Measurements from ENCODE around the gene WNT2B.

DNA sequence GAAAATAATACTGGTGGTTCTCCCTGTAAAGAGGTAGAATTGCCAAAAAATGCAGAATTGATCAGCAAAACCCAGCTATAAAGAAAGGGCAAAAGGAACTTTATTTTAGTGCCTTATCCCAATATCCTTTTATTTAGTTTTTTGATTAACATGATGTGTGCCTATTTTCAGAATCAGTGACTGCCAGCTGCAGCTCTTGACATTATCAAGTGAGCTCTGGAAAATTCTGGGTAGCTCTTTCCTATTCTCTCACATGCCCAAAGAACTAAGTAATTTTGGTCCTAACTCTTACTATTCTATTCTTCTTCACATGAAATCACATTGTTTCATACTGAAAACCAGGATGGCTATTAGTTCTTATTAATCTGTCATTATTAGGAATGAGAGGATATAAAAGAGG lies 22.1 kb downstream of the WNT2B start:
- TF ChIP-seq, protein P1, sequence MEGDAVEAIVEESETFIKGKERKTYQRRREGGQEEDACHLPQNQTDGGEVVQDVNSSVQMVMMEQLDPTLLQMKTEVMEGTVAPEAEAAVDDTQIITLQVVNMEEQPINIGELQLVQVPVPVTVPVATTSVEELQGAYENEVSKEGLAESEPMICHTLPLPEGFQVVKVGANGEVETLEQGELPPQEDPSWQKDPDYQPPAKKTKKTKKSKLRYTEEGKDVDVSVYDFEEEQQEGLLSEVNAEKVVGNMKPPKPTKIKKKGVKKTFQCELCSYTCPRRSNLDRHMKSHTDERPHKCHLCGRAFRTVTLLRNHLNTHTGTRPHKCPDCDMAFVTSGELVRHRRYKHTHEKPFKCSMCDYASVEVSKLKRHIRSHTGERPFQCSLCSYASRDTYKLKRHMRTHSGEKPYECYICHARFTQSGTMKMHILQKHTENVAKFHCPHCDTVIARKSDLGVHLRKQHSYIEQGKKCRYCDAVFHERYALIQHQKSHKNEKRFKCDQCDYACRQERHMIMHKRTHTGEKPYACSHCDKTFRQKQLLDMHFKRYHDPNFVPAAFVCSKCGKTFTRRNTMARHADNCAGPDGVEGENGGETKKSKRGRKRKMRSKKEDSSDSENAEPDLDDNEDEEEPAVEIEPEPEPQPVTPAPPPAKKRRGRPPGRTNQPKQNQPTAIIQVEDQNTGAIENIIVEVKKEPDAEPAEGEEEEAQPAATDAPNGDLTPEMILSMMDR (IDR thresholded peaks at IDR 0.05 in 4 of 5, conservative IDR thresholded peaks at IDR 0.05 in 1 of 5), result no peak
- no peak for TF ChIP-seq POLR2A (IDR thresholded peaks at IDR 0.05)

Data from gastrocnemius medialis (tissue), 4 donors.